ENCODE data around the gene CFAP74.

The CFAP74 gene

GRCh38 chr1:2041887-2042286 lies 38.3 kb upstream of the CFAP74 start:
- no peak for DNase-seq

GRCh38 chr1:2041305-2041704 lies 37.7 kb upstream of the CFAP74 start:
- no peak for DNase-seq

- no peak for DNase-seq
Observed at GRCh38 chr1:2039251-2039650, 35.7 kb upstream of the CFAP74 start.

GRCh38 chr1:2038229-2038628 lies 34.6 kb upstream of the CFAP74 start:
- DNase-seq: no peak

GRCh38 chr1:2037314-2037979 lies 33.9 kb upstream of the CFAP74 start:
- no peak for DNase-seq

- no peak for DNase-seq
Observed at GRCh38 chr1:2036287-2036686, 32.7 kb upstream of the CFAP74 start.

- DNase-seq: no peak
Observed at GRCh38 chr1:2033165-2033564, 29.6 kb upstream of the CFAP74 start.

GRCh38 chr1:2032737-2033136 lies 29.2 kb upstream of the CFAP74 start:
- no peak for DNase-seq

- DNase-seq: no peak
Observed at GRCh38 chr1:2031546-2032540, 28.3 kb upstream of the CFAP74 start.

- DNase-seq: no peak
Observed at GRCh38 chr1:2030076-2030871, 26.7 kb upstream of the CFAP74 start.

- no peak for DNase-seq
Observed at GRCh38 chr1:2029561-2029960, 26.0 kb upstream of the CFAP74 start.

GRCh38 chr1:2028870-2029560 lies 25.4 kb upstream of the CFAP74 start:
- no peak for DNase-seq

GRCh38 chr1:2027961-2028583 lies 24.5 kb upstream of the CFAP74 start:
- no peak for DNase-seq

GRCh38 chr1:2025491-2025981 lies 21.9 kb upstream of the CFAP74 start:
- no peak for DNase-seq

- DNase-seq: no peak
Observed at GRCh38 chr1:2024887-2025286, 21.3 kb upstream of the CFAP74 start.

- no peak for DNase-seq
Observed at GRCh38 chr1:2024451-2024850, 20.9 kb upstream of the CFAP74 start.

- no peak for DNase-seq
Observed at GRCh38 chr1:2023187-2023586, 19.6 kb upstream of the CFAP74 start.

- no peak for DNase-seq
Observed at GRCh38 chr1:2022063-2022770, 18.6 kb upstream of the CFAP74 start.

GRCh38 chr1:2021550-2021949 lies 18.0 kb upstream of the CFAP74 start:
- DNase-seq: no peak

GRCh38 chr1:2020310-2020655 lies 16.7 kb upstream of the CFAP74 start:
- DNase-seq: no peak

- DNase-seq: no peak
Observed at GRCh38 chr1:2019571-2020309, 16.2 kb upstream of the CFAP74 start.

Data from SIG-M5 (cell line).